CD14-positive monocyte (primary cell): ENCODE data around the gene ADAMTS3. TPM values are rescaled to one million over a fixed set of nuclear protein-coding genes. Genes with fewer than 3 reads are reported as not detected.

Experiments used
- DNase-seq, 3 donors: peaks; one replicate each; pipeline ENCODE4 v3.0.0-alpha.2; 2011 to 2022
- H2AFZ ChIP-seq: 2 replicates; pipeline ENCODE4 v1.6.0; 2012; ENCODE audit warnings: mild to moderate bottlenecking, low read depth, low read length, inconsistent platforms; ENCODE audit not compliant: insufficient read depth, poor library complexity, severe bottlenecking
- H3K27ac ChIP-seq, 2 donors: 1 replicate in 1 of 2; 2 replicates in 1 of 2; pipeline ENCODE4 v1.5.1; 2012 to 2013; ENCODE audit warnings: low read length in 2 of 2, control low read depth in 1 of 2, inconsistent platforms in 1 of 2, low read depth in 1 of 2, mild to moderate bottlenecking in 1 of 2
- H3K27me3 ChIP-seq, 2 donors: one replicate each; pipeline versions ENCODE4 v1.6.0 to v1.6.1; 2011 to 2013; ENCODE audit warnings: low read length in 2 of 2; ENCODE audit not compliant: control insufficient read depth in 2 of 2, insufficient read depth in 2 of 2
- H3K36me3 ChIP-seq, 2 donors: replicated peaks in 1 of 2; 1 replicate in 1 of 2; 2 replicates in 1 of 2; pipeline versions ENCODE4 v1.5.1 to v1.6.1; 2012 to 2013; ENCODE audit warnings: low read length in 2 of 2, control low read depth in 1 of 2, inconsistent platforms in 1 of 2, mild to moderate bottlenecking in 1 of 2; ENCODE audit not compliant: insufficient read depth in 2 of 2, control insufficient read depth in 1 of 2
- H3K4me1 ChIP-seq, 2 donors: 1 replicate in 1 of 2; 2 replicates in 1 of 2; pipeline versions ENCODE4 v1.5.1 to v1.6.1; 2012 to 2013; ENCODE audit warnings: low read length in 2 of 2, control low read depth in 1 of 2, inconsistent platforms in 1 of 2, mild to moderate bottlenecking in 1 of 2, moderate library complexity in 1 of 2; ENCODE audit not compliant: insufficient read depth in 2 of 2, control insufficient read depth in 1 of 2
- H3K4me2 ChIP-seq: replicated peaks from 2 replicates; pipeline ENCODE3; 2012; ENCODE audit warnings: low read length, moderate library complexity, mild to moderate bottlenecking; ENCODE audit not compliant: poor library complexity, severe bottlenecking; ENCODE audit errors: extremely low read depth
- H3K4me3 ChIP-seq, 3 experiments: fragments of 200-600 bp in 1 of 3; sonication (generic) in 1 of 3; replicated peaks in 1 of 3; 1 replicate in 2 of 3; 2 replicates in 1 of 3; pipeline ENCODE4 v1.5.1; 2011 to 2013; ENCODE audit warnings: low read length in 3 of 3, mild to moderate bottlenecking in 3 of 3, control low read depth in 2 of 3, low read depth in 2 of 3, inconsistent platforms in 1 of 3, moderate library complexity in 1 of 3
- H3K79me2 ChIP-seq: 2 replicates; pipeline ENCODE4 v1.6.0; 2012; ENCODE audit warnings: mild to moderate bottlenecking, control low read depth, inconsistent platforms, low read length, moderate library complexity; ENCODE audit not compliant: insufficient read depth
- H3K9ac ChIP-seq: 2 replicates; pipeline ENCODE4 v1.6.0; 2017; ENCODE audit warnings: low read length, mild to moderate bottlenecking; ENCODE audit not compliant: insufficient read depth, poor library complexity, severe bottlenecking
- H3K9me3 ChIP-seq, 2 donors: replicated peaks in 1 of 2; 1 replicate in 1 of 2; 2 replicates in 1 of 2; pipeline versions ENCODE4 v1.5.1 to v1.6.1; 2012 to 2013; ENCODE audit warnings: low read length in 2 of 2, control low read depth in 1 of 2; ENCODE audit not compliant: control insufficient read depth in 1 of 2, insufficient read depth in 1 of 2
- H4K20me1 ChIP-seq: 2 replicates; pipeline ENCODE4 v1.6.0; 2012; ENCODE audit warnings: mild to moderate bottlenecking, low read length, control low read depth, moderate library complexity; ENCODE audit not compliant: insufficient read depth
- H3K27ac Mint-ChIP-seq, 7 donors: one replicate each; pipeline ENCODE4 v1.8.0; 2020; ENCODE audit warnings: mild to moderate bottlenecking in 7 of 7, mixed read lengths in 7 of 7, moderate library complexity in 6 of 7, inconsistent platforms in 2 of 7
- H3K27me3 Mint-ChIP-seq, 3 donors: one replicate each; pipeline ENCODE4 v1.8.0; 2021 to 2022; ENCODE audit warnings: low read depth in 3 of 3, mild to moderate bottlenecking in 3 of 3, mixed read lengths in 3 of 3, moderate library complexity in 3 of 3, inconsistent platforms in 1 of 3
- H3K36me3 Mint-ChIP-seq, 2 donors: one replicate each; pipeline ENCODE4 v1.8.0; 2020; ENCODE audit warnings: mixed read lengths in 2 of 2, inconsistent platforms in 1 of 2, mild to moderate bottlenecking in 1 of 2
- H3K4me1 Mint-ChIP-seq: one replicate; pipeline ENCODE4 v1.8.0; 2020; ENCODE audit warnings: mild to moderate bottlenecking, mixed read lengths
- H3K4me3 Mint-ChIP-seq, 2 donors: one replicate each; pipeline ENCODE4 v1.8.0; 2020; ENCODE audit warnings: mild to moderate bottlenecking in 2 of 2, mixed read lengths in 2 of 2, moderate library complexity in 1 of 2
- H3K9me3 Mint-ChIP-seq, 7 donors: one replicate each; pipeline ENCODE4 v1.8.0; 2020 to 2022; ENCODE audit warnings: mixed read lengths in 7 of 7, mild to moderate bottlenecking in 6 of 7, moderate library complexity in 6 of 7, inconsistent platforms in 2 of 7
- WGBS: methylation state at CpG from one replicate; pipeline ENCODE4 v1.1.5; 2013; ENCODE audit warnings: missing lambda C conversion rate; ENCODE audit not compliant: insufficient coverage; 5-methylcytosine and 5-hydroxymethylcytosine counted together
- intact Hi-C, 2 donors: fragments of 100-400 bp; cut with micrococcal nuclease; formaldehyde crosslinking; loops; one replicate each; pipeline versions ENCODE4 v1.15.0 to v1.15.1; 2023
- polyA plus RNA-seq, 3 donors: library from polyadenylated mRNA; depleted of rRNA in 1 of 3; unstranded in 2 of 3; stranded (reverse) in 1 of 3; fragments of 300-500 nt in 2 of 3; fragments of >200 nt in 1 of 3; fragmentation: Illumina TruSeq in 2 of 3; gene quantifications; 1 replicate in 2 of 3; 2 replicates in 1 of 3; pipeline ENCODE4 v1.2.3, GENCODE V29; 2012 to 2021
- TF ChIP-seq, protein P1 (sequence below): fragments of 200-600 bp; IDR thresholded peaks from one replicate; pipeline ENCODE4 v1.8.0; 2022; ENCODE audit warnings: antibody characterized with exemption, mild to moderate bottlenecking

ADAMTS3 gene
- polyA plus RNA-seq, 3 donors = not detected

DNA sequence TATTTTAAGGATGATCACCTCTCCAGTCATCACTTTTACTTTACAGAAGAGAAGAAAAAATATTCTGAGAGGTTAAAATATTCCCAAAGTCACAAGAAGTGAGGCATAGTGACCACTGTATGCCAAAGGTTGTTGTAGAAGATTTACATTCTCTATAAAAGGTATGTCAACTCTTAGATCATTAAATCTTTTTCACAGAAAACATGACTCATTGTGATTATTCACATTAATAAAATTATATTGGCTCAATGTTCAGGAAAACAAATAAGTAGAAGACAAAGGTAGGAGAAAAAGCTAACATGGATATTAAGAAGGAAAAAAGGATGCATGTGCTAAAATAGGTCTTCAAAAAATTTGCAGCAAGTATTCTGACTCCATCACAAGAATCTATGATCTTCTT lies 82.0 kb downstream of the ADAMTS3 start:
- Histone ChIP-seq H3K27ac (no peak overlapping the region), H3K4me1 (no peaks in the 10 kb centered on the region), H3K36me3 (no peaks in the 10 kb centered on the region), H4K20me1 (no peaks in the 10 kb centered on the region), H3K79me2 (no peaks in the 10 kb centered on the region), H3K27me3 (no peaks in the 10 kb centered on the region), H3K4me2 (no peak overlapping the region), H2AFZ (no peak overlapping the region), H3K4me3 (no peak overlapping the region), H3K9ac (no peak overlapping the region), H3K9me3 (no peaks in the 10 kb centered on the region)
- no peaks in the 10 kb centered on the region for H3K4me1 Mint-ChIP-seq
- no peaks in the 10 kb centered on the region for H3K36me3 Mint-ChIP-seq
- intact Hi-C loops = no loop called here
- DNase-seq = no peak
- TF ChIP-seq, protein P1, sequence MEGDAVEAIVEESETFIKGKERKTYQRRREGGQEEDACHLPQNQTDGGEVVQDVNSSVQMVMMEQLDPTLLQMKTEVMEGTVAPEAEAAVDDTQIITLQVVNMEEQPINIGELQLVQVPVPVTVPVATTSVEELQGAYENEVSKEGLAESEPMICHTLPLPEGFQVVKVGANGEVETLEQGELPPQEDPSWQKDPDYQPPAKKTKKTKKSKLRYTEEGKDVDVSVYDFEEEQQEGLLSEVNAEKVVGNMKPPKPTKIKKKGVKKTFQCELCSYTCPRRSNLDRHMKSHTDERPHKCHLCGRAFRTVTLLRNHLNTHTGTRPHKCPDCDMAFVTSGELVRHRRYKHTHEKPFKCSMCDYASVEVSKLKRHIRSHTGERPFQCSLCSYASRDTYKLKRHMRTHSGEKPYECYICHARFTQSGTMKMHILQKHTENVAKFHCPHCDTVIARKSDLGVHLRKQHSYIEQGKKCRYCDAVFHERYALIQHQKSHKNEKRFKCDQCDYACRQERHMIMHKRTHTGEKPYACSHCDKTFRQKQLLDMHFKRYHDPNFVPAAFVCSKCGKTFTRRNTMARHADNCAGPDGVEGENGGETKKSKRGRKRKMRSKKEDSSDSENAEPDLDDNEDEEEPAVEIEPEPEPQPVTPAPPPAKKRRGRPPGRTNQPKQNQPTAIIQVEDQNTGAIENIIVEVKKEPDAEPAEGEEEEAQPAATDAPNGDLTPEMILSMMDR = no peak
- peaks cover 0 to 7% (median 0%) of the 10 kb centered on the region in 7 donors for H3K9me3 Mint-ChIP-seq
- no peak overlapping the region for H3K4me3 Mint-ChIP-seq
- no peaks in the 10 kb centered on the region for H3K27me3 Mint-ChIP-seq
- no peak overlapping the region for H3K27ac Mint-ChIP-seq

- no peak for DNase-seq
- Mint-ChIP-seq H3K4me1 (no peaks in the 10 kb centered on the region), H3K27me3 (no peaks in the 10 kb centered on the region), H3K4me3 (no peak overlapping the region), H3K9me3 (peaks cover 0 to 7% (median 0%) of the 10 kb centered on the region in 7 donors), H3K36me3 (no peaks in the 10 kb centered on the region), H3K27ac (no peak overlapping the region)
- TF ChIP-seq, protein P1 = no peak
- H3K4me3 ChIP-seq = no peak overlapping the region
- no peaks in the 10 kb centered on the region for H4K20me1 ChIP-seq
- H3K4me2 ChIP-seq = no peak overlapping the region
- H3K27ac ChIP-seq = no peak overlapping the region
- intact Hi-C loops = no loop called here
- no peak overlapping the region for H3K9ac ChIP-seq
- no peaks in the 10 kb centered on the region for H3K79me2 ChIP-seq
- H2AFZ ChIP-seq = no peak overlapping the region
- no peaks in the 10 kb centered on the region for H3K9me3 ChIP-seq
- H3K4me1 ChIP-seq = no peaks in the 10 kb centered on the region
- H3K27me3 ChIP-seq = no peaks in the 10 kb centered on the region
- no peaks in the 10 kb centered on the region for H3K36me3 ChIP-seq
- WGBS = no CpG with 5 or more reads among the region's 1 CpG
Observed at GRCh38 chr4:72484981-72485380, 84.0 kb downstream of the ADAMTS3 start.
